IMR-90 (cell line): ENCODE data around the gene ANKS3. TPM values are rescaled to one million over a fixed set of nuclear protein-coding genes. Genes with fewer than 3 reads are reported as not detected.

ENCODE experiments used
- ATAC-seq: fragments of 200-7000 bp; cut with Tn5 transposase; 2 replicates; pipeline ENCODE4 v1.9.1; 2020; ENCODE audit warnings: low read depth, mild to moderate bottlenecking, moderate library complexity
- Bru-seq: library from RNA; stranded (reverse); fragments of 400-500 nt; gene quantifications from one replicate; lab custom pipeline; 2021; lab: Mats Ljungman, UMichigan
- BruChase-seq, 2 experiments: library from RNA; stranded (reverse); fragments of 400-500 nt; gene quantifications; one replicate each; lab custom pipeline; 2021; lab: Mats Ljungman, UMichigan
- BruUV-seq: library from RNA; stranded (reverse); fragments of 400-500 nt; replicated peaks from 2 replicates; lab custom pipeline; 2021; lab: Mats Ljungman, UMichigan
- CTCF ChIA-PET: fragments of 300-600 bp; formaldehyde crosslinking; extraction: SDS; loops from one replicate; lab custom pipeline; 2021; ENCODE audit warnings: antibody characterized with exemption; lab: Yijun Ruan, JAX
- POLR2A ChIA-PET: fragments of 300-600 bp; sonication (Branson Sonifier 250); formaldehyde crosslinking; loops from one replicate; lab custom pipeline; 2022; ENCODE audit warnings: antibody characterized with exemption; ENCODE audit not compliant: unreplicated experiment; lab: Charles Lee
- DNase-seq: peaks from one replicate; pipeline ENCODE4 v3.0.0; 2013
- H2AFZ ChIP-seq: replicated peaks from 2 replicates; pipeline ENCODE3; 2013; ENCODE audit warnings: low read length, mild to moderate bottlenecking; ENCODE audit not compliant: poor library complexity
- H2AK5ac ChIP-seq: 2 replicates; pipeline ENCODE4 v1.6.1; 2013; ENCODE audit warnings: low read depth, low read length, inconsistent platforms
- H2AK9ac ChIP-seq: replicated peaks from 2 replicates; pipeline ENCODE3; 2013; ENCODE audit warnings: mild to moderate bottlenecking, low read depth, low read length, moderate library complexity; ENCODE audit not compliant: poor library complexity
- H2BK120ac ChIP-seq: 2 replicates; pipeline ENCODE4 v1.6.1; 2013; ENCODE audit warnings: low read depth, low read length, inconsistent platforms
- H2BK15ac ChIP-seq: 3 replicates; pipeline ENCODE4 v1.6.1; 2013; ENCODE audit warnings: low read depth, low read length, inconsistent platforms
- H2BK20ac ChIP-seq: 2 replicates; pipeline ENCODE4 v1.6.1; 2013; ENCODE audit warnings: low read depth, mild to moderate bottlenecking, inconsistent platforms, low read length, moderate library complexity
- H2BK5ac ChIP-seq: 2 replicates; pipeline ENCODE4 v1.6.1; 2013; ENCODE audit warnings: mild to moderate bottlenecking, low read depth, low read length, inconsistent platforms; ENCODE audit not compliant: poor library complexity, severe bottlenecking
- H3K14ac ChIP-seq: replicated peaks from 2 replicates; pipeline ENCODE4 v1.6.1; 2013; ENCODE audit warnings: low read depth, low read length, inconsistent platforms
- H3K18ac ChIP-seq: 2 replicates; pipeline ENCODE4 v1.6.1; 2013; ENCODE audit warnings: low read depth, low read length, control low read depth
- H3K23ac ChIP-seq: 2 replicates; pipeline ENCODE4 v1.6.1; 2013; ENCODE audit warnings: low read depth, low read length, inconsistent platforms
- H3K27ac ChIP-seq: 2 replicates; pipeline ENCODE4 v1.5.1; 2013; ENCODE audit warnings: mild to moderate bottlenecking, control low read depth, low read length; ENCODE audit not compliant: insufficient read depth
- H3K27me3 ChIP-seq: 2 replicates; pipeline ENCODE4 v1.6.1; 2013; ENCODE audit warnings: low read length; ENCODE audit not compliant: control insufficient read depth, insufficient read depth
- H3K36me3 ChIP-seq: 2 replicates; pipeline ENCODE4 v1.6.1; 2013; ENCODE audit warnings: low read length, mixed read lengths; ENCODE audit not compliant: control insufficient read depth, insufficient read depth
- H3K4ac ChIP-seq: 2 replicates; pipeline ENCODE4 v1.6.1; 2013; ENCODE audit warnings: low read depth, low read length, inconsistent platforms
- H3K4me1 ChIP-seq: 2 replicates; pipeline ENCODE4 v1.6.1; 2013; ENCODE audit warnings: low read length, mixed read lengths; ENCODE audit not compliant: control insufficient read depth, insufficient read depth
- H3K4me2 ChIP-seq: 2 replicates; pipeline ENCODE4 v1.6.1; 2013; ENCODE audit warnings: low read depth, mild to moderate bottlenecking, control low read depth, low read length, moderate library complexity
- H3K4me3 ChIP-seq: 2 replicates; pipeline ENCODE4 v1.5.1; 2013; ENCODE audit warnings: low read depth, mild to moderate bottlenecking, control low read depth, low read length, moderate library complexity; ENCODE audit not compliant: insufficient read depth
- H3K56ac ChIP-seq: 2 replicates; pipeline ENCODE4 v1.6.1; 2013; ENCODE audit warnings: low read length, inconsistent platforms; ENCODE audit not compliant: insufficient read depth; ENCODE audit errors: extremely low read depth
- H3K79me1 ChIP-seq, 2 experiments: 2 replicates each; pipeline ENCODE4 v1.6.1; 2013; ENCODE audit warnings: low read length in 2 of 2, inconsistent platforms in 1 of 2, low read depth in 1 of 2
- H3K9ac ChIP-seq: 2 replicates; pipeline ENCODE4 v1.6.1; 2013; ENCODE audit warnings: low read depth, low read length, control low read depth
- H3K9me1 ChIP-seq: 2 replicates; pipeline ENCODE4 v1.6.1; 2013; ENCODE audit warnings: low read length, inconsistent platforms; ENCODE audit not compliant: insufficient read depth
- H3K9me3 ChIP-seq: 2 replicates; pipeline ENCODE4 v1.6.1; 2013; ENCODE audit warnings: low read length; ENCODE audit not compliant: control insufficient read depth, insufficient read depth
- H4K20me1 ChIP-seq: 2 replicates; pipeline ENCODE4 v1.6.1; 2013; ENCODE audit warnings: low read length, inconsistent platforms; ENCODE audit not compliant: insufficient read depth
- H4K5ac ChIP-seq: 2 replicates; pipeline ENCODE4 v1.6.1; 2013; ENCODE audit warnings: mild to moderate bottlenecking, low read depth, low read length, control low read depth
- H4K8ac ChIP-seq, 2 experiments: 2 replicates each; pipeline ENCODE4 v1.6.1; 2013; ENCODE audit warnings: low read depth in 2 of 2, low read length in 2 of 2, control low read depth in 1 of 2, inconsistent platforms in 1 of 2
- H4K91ac ChIP-seq: 2 replicates; pipeline ENCODE4 v1.6.1; 2013; ENCODE audit warnings: low read depth, low read length, inconsistent platforms; ENCODE audit not compliant: insufficient read depth
- BHLHE40 ChIP-seq: fragments of 150-350 bp; IDR thresholded peaks from 2 replicates; pipeline ENCODE4 v1.6.1; 2016; ENCODE audit warnings: mild to moderate bottlenecking, low read depth, low read length
- CEBPB ChIP-seq: IDR thresholded peaks from 2 replicates; pipeline ENCODE4 v1.6.1; 2012; ENCODE audit warnings: low read depth, low read length, improper control_type of control experiment
- MAFK ChIP-seq: IDR thresholded peaks from 2 replicates; pipeline ENCODE4 v1.6.1; 2012; ENCODE audit warnings: low read depth, low read length, improper control_type of control experiment
- MAZ ChIP-seq: IDR thresholded peaks from 2 replicates; pipeline ENCODE4 v1.6.1; 2012; ENCODE audit warnings: low read depth, mild to moderate bottlenecking, low read length, improper control_type of control experiment, moderate library complexity, borderline replicate concordance
- MXI1 ChIP-seq: IDR thresholded peaks from 2 replicates; pipeline ENCODE4 v1.6.1; 2012; ENCODE audit warnings: low read depth, mild to moderate bottlenecking, low read length, moderate library complexity, borderline replicate concordance
- NFE2L2 ChIP-seq: fragments of 150-350 bp; IDR thresholded peaks from 2 replicates; pipeline ENCODE4 v1.6.1; 2016; ENCODE audit warnings: low read depth, mild to moderate bottlenecking, low read length
- POLR2A ChIP-seq: IDR thresholded peaks from 2 replicates; pipeline ENCODE4 v1.6.1; 2012; ENCODE audit warnings: mild to moderate bottlenecking, low read depth, low read length
- RAD21 ChIP-seq: IDR thresholded peaks from 2 replicates; pipeline ENCODE4 v1.6.1; 2012; ENCODE audit warnings: low read length, improper control_type of control experiment
- WGBS, 2 experiments: methylation state at CpG; one replicate each; pipeline versions ENCODE4 v1.1.5 to v1.1.7; 2013; ENCODE audit warnings: missing lambda C conversion rate in 2 of 2; ENCODE audit not compliant: insufficient read length in 1 of 2; ENCODE audit errors: extremely low coverage in 2 of 2; 5-methylcytosine and 5-hydroxymethylcytosine counted together
- dilution Hi-C: fragments of 300-500 bp; cut with HindIII; formaldehyde crosslinking; loops from one replicate; pipeline ENCODE4 v1.14.3; 2018; ENCODE audit warnings: low sequenced_read_pairs; ENCODE audit not compliant: unreplicated experiment
- in situ Hi-C: fragments of 300-500 bp; cut with MboI; formaldehyde crosslinking; loops from 3 replicates; pipeline ENCODE4 v1.14.3; 2019; ENCODE audit warnings: low sequenced_read_pairs, inconsistent platforms, mixed read lengths
- intact Hi-C: fragments of 100-400 bp; cut with micrococcal nuclease; formaldehyde crosslinking; loops from 2 replicates; pipeline ENCODE4 v1.10.0; 2022
- long read RNA-seq: library from polyadenylated mRNA; unstranded; transcript quantifications from one replicate; pipeline ENCODE4 v2.0.0, GENCODE V29; 2021; ENCODE audit not compliant: unreplicated experiment
- polyA plus RNA-seq, 3 experiments: library from polyadenylated mRNA; depleted of rRNA; stranded (reverse); fragments of >200 nt; gene quantifications; 2 replicates each; pipeline ENCODE4 v1.2.3, GENCODE V29; 2012; ENCODE audit warnings: low replicate concordance in 1 of 3
- total RNA-seq: library from RNA; depleted of rRNA; stranded (reverse); fragments of >200 nt; gene quantifications from 2 replicates; pipeline ENCODE4 v1.2.3, GENCODE V29; 2012; rRNA removed

Gene ANKS3, protein sequence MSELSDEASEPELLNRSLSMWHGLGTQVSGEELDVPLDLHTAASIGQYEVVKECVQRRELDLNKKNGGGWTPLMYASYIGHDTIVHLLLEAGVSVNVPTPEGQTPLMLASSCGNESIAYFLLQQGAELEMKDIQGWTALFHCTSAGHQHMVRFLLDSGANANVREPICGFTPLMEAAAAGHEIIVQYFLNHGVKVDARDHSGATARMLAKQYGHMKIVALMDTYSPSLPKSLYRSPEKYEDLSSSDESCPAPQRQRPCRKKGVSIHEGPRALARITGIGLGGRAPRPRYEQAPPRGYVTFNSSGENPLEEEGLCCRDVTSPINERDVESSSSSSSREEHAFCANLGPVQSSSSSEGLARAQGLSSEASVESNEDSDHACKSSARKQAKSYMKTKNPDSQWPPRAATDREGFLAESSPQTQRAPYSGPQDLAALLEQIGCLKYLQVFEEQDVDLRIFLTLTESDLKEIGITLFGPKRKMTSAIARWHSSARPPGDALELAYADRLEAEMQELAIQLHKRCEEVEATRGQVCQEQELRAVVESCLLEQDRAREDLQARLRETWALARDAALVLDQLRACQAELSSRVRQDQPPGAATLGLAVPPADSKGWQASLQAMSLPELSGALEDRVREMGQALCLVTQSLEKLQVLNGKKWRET
- total RNA-seq: 22.2 and 24.4 TPM in 2 replicates
- polyA plus RNA-seq (2012; rRNA removed): 23.7 and 25.0 TPM in 2 replicates
- 15.1 and 18.0 TPM in 2 replicates for polyA plus RNA-seq (2012; cell fraction: cytosol; rRNA removed)
- 91.7 and 149 TPM in 2 replicates for polyA plus RNA-seq (2012; cell fraction: nucleus; rRNA removed; ENCODE audit: low replicate concordance)
- percentile 72 among the genes with signal in this experiment for Bru-seq, nascent RNA
- BruChase-seq, experiment 1, labeled RNA remaining after a 6-hour chase: percentile 91 among the genes with signal in this experiment
- BruChase-seq, experiment 2, labeled RNA remaining after a 2-hour chase: percentile 83 among the genes with signal in this experiment
- long read RNA-seq, transcript ANKS3-203 (15 exons, 2,272 nt): major isoform, 7 of 56 reads
- long read RNA-seq, partial matches to known transcripts: 2 of 56 reads
- long read RNA-seq, other reads (novel, unspliced or antisense): 43 of 56 reads

DNA sequence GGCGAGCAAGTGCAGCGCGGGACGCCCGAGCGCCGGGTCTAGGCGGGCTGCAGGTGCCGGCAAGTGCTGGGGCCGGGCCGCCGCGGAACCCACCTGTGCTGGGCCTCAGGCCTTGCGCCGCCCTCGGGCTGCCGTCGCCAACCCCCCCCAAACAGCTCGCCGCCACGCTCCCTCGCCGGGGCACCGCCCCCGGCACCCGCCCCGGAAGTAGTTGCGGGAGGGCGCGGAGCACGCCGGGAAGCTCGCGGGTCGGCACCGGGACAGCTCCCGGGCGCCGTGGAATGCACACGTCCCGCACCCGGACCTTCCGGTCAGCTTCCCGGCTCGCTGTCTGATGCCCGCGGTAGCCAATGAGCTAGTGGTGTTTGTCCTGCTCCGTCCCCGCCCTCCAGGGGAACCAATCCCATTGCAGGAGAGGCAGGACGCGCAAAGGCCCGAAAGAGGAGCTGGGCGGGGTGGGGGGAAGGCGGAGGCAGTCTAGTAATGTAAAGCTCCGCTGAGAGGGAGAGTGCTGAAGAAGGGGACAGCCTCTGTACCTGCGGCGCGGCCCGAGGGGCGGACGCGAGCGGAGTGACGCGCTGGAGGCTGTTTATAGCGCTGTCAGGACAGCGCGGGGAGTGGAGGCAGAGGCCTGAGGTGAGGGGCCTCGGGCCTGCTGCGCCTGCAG is at the start of gene ANKS3, which contains the start of gene DNAAF8:
Gene ANKS3, minus strand, starts transcription at position 209 of the 667 bp plus-strand sequence. CDS start 4,122 bp downstream, outside the sequence.
Gene DNAAF8, plus strand, starts transcription at position 475 of the 667 bp plus-strand sequence. CDS start 1,978 bp downstream, outside the sequence.
- dilution Hi-C loops: no loop called here
- DNase-seq: peak; percentile 97
- intact Hi-C loops: loop anchor here (2.0 kb wide), 2 partner anchors 33 to 223 kb away; partner anchors contain the start of gene ZNF500

More for the DNA sequence above, at the start of gene ANKS3, which contains the start of gene DNAAF8:
- Histone ChIP-seq H2BK120ac (no peak within 1 kb of the TSS), H4K5ac (peak within 1 kb of the TSS; percentile 82), H3K18ac (peak within 1 kb of the TSS; percentile 74), H3K27ac (peak within 1 kb of the TSS; percentile 84), H4K91ac (peak within 1 kb of the TSS; percentile 49), H3K27me3 (no peaks in the 10 kb centered on the region), H3K4me1 (peaks cover 4% of the 10 kb centered on the region), H3K9me3 (no peaks in the 10 kb centered on the region), H2AFZ (peak within 1 kb of the TSS; percentile 98), H3K9ac (peak within 1 kb of the TSS; percentile 92), H3K36me3 (peaks cover 7% of the 10 kb centered on the region), H3K56ac (peak within 1 kb of the TSS; percentile 48), H3K14ac (peak within 1 kb of the TSS; percentile 60), H3K23ac (peak within 1 kb of the TSS; percentile 53), H3K4me3 (peak within 1 kb of the TSS; percentile 89), H2AK5ac (peak within 1 kb of the TSS; percentile 74; the same call in 1 of the 2 replicates), H3K4me2 (peak within 1 kb of the TSS; percentile 98), H3K9me1 (peaks cover 4% of the 10 kb centered on the region; the same call in 1 of the 2 replicates), H2BK20ac (no peak within 1 kb of the TSS), H2BK15ac (no peak within 1 kb of the TSS; the same call in 2 of the 3 replicates), H3K79me1 (peaks cover 19 to 35% of the 10 kb centered on the region in 2 experiments), H3K4ac (peak within 1 kb of the TSS; percentile 65), H2BK5ac (peak within 1 kb of the TSS; percentile 53), H4K8ac (peak within 1 kb of the TSS; percentile 90 to 92), H4K20me1 (peaks cover 3% of the 10 kb centered on the region; the same call in 1 of the 2 replicates), H2AK9ac (peak within 1 kb of the TSS; percentile 84)
- TF ChIP-seq BHLHE40 (peak; percentile 20; the same call in 1 of the 2 replicates), MAZ (peak; percentile 70), CEBPB (no peak), NFE2L2 (no peak), MAFK (no peak), POLR2A (no peak; the same call in 1 of the 2 replicates), RAD21 (no peak), MXI1 (peak; percentile 95)
- 0% methylated on average over 41 of the region's 70 CpGs; no CpG with 5 or more reads in 1 of the 2 experiments for WGBS, 2 experiments
- ChIA-PET CTCF (interaction anchor here (0.6 to 0.8 kb wide), 2 partner anchors 11 to 221 kb away, joined by 3 to 4 read pairs; no protein-coding TSS in a partner anchor), POLR2A (interaction anchor here (0.6 kb wide), 1 partner anchor 112 kb away, joined by 3 read pairs; no protein-coding TSS in a partner anchor)
- ATAC-seq: peak; percentile 95
- in situ Hi-C loops: no loop called here
- no TSS peak for BruUV-seq
